Adipose tissue (tissue), 3 donors: ENCODE data around the gene TNNC1. TPM values are rescaled to one million over a fixed set of nuclear protein-coding genes. Genes with fewer than 3 reads are reported as not detected.

Experiments
- H3K27ac ChIP-seq: one replicate; pipeline ENCODE4 v1.5.1; 2013; ENCODE audit warnings: low read depth, low read length
- WGBS, 3 donors: extraction: QIAGEN DNeasy Blood & Tissue Kit; methylation state at CpG; one replicate each; pipeline ENCODE4 v1.1.7; 2013; 5-methylcytosine and 5-hydroxymethylcytosine counted together
- polyA plus RNA-seq, 3 donors: library from polyadenylated mRNA; stranded (reverse); fragments of 200-250 nt; gene quantifications; one replicate each; pipeline ENCODE4 v1.2.3, GENCODE V29; 2013
- donor health status: healthy with polysubstance abuse.
- donor health status: Bipolar disorder and iron deficiency.
- donor health status: healthy.

The TNNC1 gene
- polyA plus RNA-seq, 3 donors = 1.1 to 14.8 (median 11.6) TPM

- WGBS, 3 donors = 65 to 84% (median 79%) methylated on average over 11 to 12 of the region's 12 CpGs
- H3K27ac ChIP-seq = no peak overlapping the region
Observed at GRCh38 chr3:52447512-52448355, 6.1 kb downstream of the TNNC1 start.

GRCh38 chr3:52446631-52447511, 7.0 kb downstream of the TNNC1 start:
- H3K27ac ChIP-seq = no peak overlapping the region
- 36 to 39% (median 38%) methylated on average over 13 of the region's 13 CpGs for WGBS, 3 donors

GRCh38 chr3:52446042-52446441, 7.8 kb downstream of the TNNC1 start:
- WGBS, 3 donors = 94 to 98% (median 97%) methylated on average over 4 of the region's 4 CpGs
- no peak overlapping the region for H3K27ac ChIP-seq

GRCh38 chr3:52444860-52445793, 8.7 kb downstream of the TNNC1 start, which contains the start of gene SEMA3G:
Gene SEMA3G (minus strand): TSS chr3:52445103. CDS start chr3:52445027, 76 bp downstream.
- 34 to 41% (median 38%) methylated on average over 13 to 19 of the region's 19 CpGs for WGBS, 3 donors

GRCh38 chr3:52443791-52444687, 9.8 kb downstream of the TNNC1 start:
- H3K27ac ChIP-seq = no peak overlapping the region
- whole genome bisulfite sequencing, 3 donors = 82 to 90% (median 84%) methylated on average over 25 of the region's 25 CpGs

More at GRCh38 chr3:52444860-52445793, 8.7 kb downstream of the TNNC1 start, which contains the start of gene SEMA3G:
- no peak within 1 kb of the TSS for H3K27ac ChIP-seq

- 78 to 94% (median 79%) methylated on average over 8 of the region's 8 CpGs for WGBS, 3 donors
Observed at GRCh38 chr3:52443268-52443610, 10.6 kb downstream of the TNNC1 start.

GRCh38 chr3:52442409-52443267, 11.2 kb downstream of the TNNC1 start:
- WGBS, 3 donors = 89 to 90% (median 90%) methylated on average over 16 of the region's 16 CpGs
- no peak overlapping the region for H3K27ac ChIP-seq

More at GRCh38 chr3:52443268-52443610, 10.6 kb downstream of the TNNC1 start:
- no peak overlapping the region for H3K27ac ChIP-seq

- no peak overlapping the region for H3K27ac ChIP-seq
- WGBS, 3 donors = 83 to 92% (median 86%) methylated on average over 16 to 18 of the region's 18 CpGs
Observed at GRCh38 chr3:52441772-52442332, 12.0 kb downstream of the TNNC1 start.

- WGBS, 3 donors = 90 to 92% (median 92%) methylated on average over 20 to 23 of the region's 23 CpGs
- no peak overlapping the region for H3K27ac ChIP-seq
Observed at GRCh38 chr3:52441091-52441771, 12.6 kb downstream of the TNNC1 start.

GRCh38 chr3:52440671-52441070, 13.2 kb downstream of the TNNC1 start:
- no peak overlapping the region for H3K27ac ChIP-seq
- 85 to 95% (median 94%) methylated on average over 14 of the region's 14 CpGs for WGBS, 3 donors

- whole genome bisulfite sequencing, 3 donors = 89 to 94% (median 92%) methylated on average over 12 of the region's 12 CpGs
- H3K27ac ChIP-seq = no peak overlapping the region
Observed at GRCh38 chr3:52440249-52440551, 13.6 kb downstream of the TNNC1 start.

- WGBS, 3 donors = 91 to 93% (median 93%) methylated on average over 16 of the region's 16 CpGs
- H3K27ac ChIP-seq = no peak overlapping the region
Observed at GRCh38 chr3:52439426-52440248, 14.2 kb downstream of the TNNC1 start.

- WGBS, 3 donors = 84 to 93% (median 87%) methylated on average over 9 of the region's 9 CpGs
- H3K27ac ChIP-seq = no peak overlapping the region
Observed at GRCh38 chr3:52438579-52439425, 15.0 kb downstream of the TNNC1 start.

GRCh38 chr3:52438104-52438376, 15.8 kb downstream of the TNNC1 start:
- 80 to 88% (median 81%) methylated on average over 6 of the region's 6 CpGs for WGBS, 3 donors
- H3K27ac ChIP-seq = no peak overlapping the region
